ENCODE measurements around the gene PIK3CB.

The PIK3CB gene

GRCh38 chr3:138781012-138781470 is 53.7 kb downstream of the PIK3CB start:
- H3K27ac ChIP-seq, result no peak overlapping the region
- no peak for DNase-seq
- no peaks in the 10 kb centered on the region for H3K27me3 ChIP-seq (replicated peaks)
- in situ Hi-C loops (cut with HindIII; ENCODE audit: low pct_ligation_motif_present, low sequenced_read_pairs), result no loop called here
- no peaks in the 10 kb centered on the region for H3K36me3 ChIP-seq (replicated peaks)
- no peak overlapping the region for H3K4me3 ChIP-seq (ENCODE audit: low read depth, low read length)
- TF ChIP-seq CTCF (IDR thresholded peaks at IDR 0.05; ENCODE audit: low read depth, low read length, missing control alignments), result no peak

GRCh38 chr3:138778643-138779042 is 56.1 kb downstream of the PIK3CB start:
- H3K27me3 ChIP-seq (replicated peaks), result no peaks in the 10 kb centered on the region
- no peak overlapping the region for H3K27ac ChIP-seq
- no peak for TF ChIP-seq CTCF (IDR thresholded peaks at IDR 0.05; ENCODE audit: low read depth, low read length, missing control alignments)
- H3K36me3 ChIP-seq (replicated peaks), result no peaks in the 10 kb centered on the region
- in situ Hi-C loops (cut with HindIII; ENCODE audit: low pct_ligation_motif_present, low sequenced_read_pairs), result no loop called here
- H3K4me3 ChIP-seq (ENCODE audit: low read depth, low read length), result no peak overlapping the region
- no peak for DNase-seq

GRCh38 chr3:138776961-138777360 is 57.8 kb downstream of the PIK3CB start:
- Histone ChIP-seq H3K27me3 (replicated peaks) (no peaks in the 10 kb centered on the region), H3K27ac (no peak overlapping the region), H3K36me3 (replicated peaks) (no peaks in the 10 kb centered on the region), H3K4me3 (ENCODE audit: low read depth, low read length) (no peak overlapping the region)
- in situ Hi-C loops (cut with HindIII; ENCODE audit: low pct_ligation_motif_present, low sequenced_read_pairs), result no loop called here
- DNase-seq, result no peak
- no peak for TF ChIP-seq CTCF (IDR thresholded peaks at IDR 0.05; ENCODE audit: low read depth, low read length, missing control alignments)

- no peaks in the 10 kb centered on the region for H3K36me3 ChIP-seq (replicated peaks)
- peak overlapping the region; percentile 78 for H3K27ac ChIP-seq
- TF ChIP-seq CTCF (IDR thresholded peaks at IDR 0.05; ENCODE audit: low read depth, low read length, missing control alignments), result no peak
- no peak for DNase-seq
- H3K27me3 ChIP-seq (replicated peaks), result no peaks in the 10 kb centered on the region
- no peak overlapping the region for H3K4me3 ChIP-seq (ENCODE audit: low read depth, low read length)
- in situ Hi-C loops (cut with HindIII; ENCODE audit: low pct_ligation_motif_present, low sequenced_read_pairs), result no loop called here
These were observed 59.5 kb downstream of the PIK3CB start for GRCh38 chr3:138775254-138775595.

- no peak for TF ChIP-seq CTCF (IDR thresholded peaks at IDR 0.05; ENCODE audit: low read depth, low read length, missing control alignments)
- in situ Hi-C loops (cut with HindIII; ENCODE audit: low pct_ligation_motif_present, low sequenced_read_pairs), result no loop called here
- Histone ChIP-seq H3K27ac (peak overlapping the region; percentile 78), H3K27me3 (replicated peaks) (no peaks in the 10 kb centered on the region), H3K36me3 (replicated peaks) (no peaks in the 10 kb centered on the region), H3K4me3 (ENCODE audit: low read depth, low read length) (no peak overlapping the region)
- DNase-seq, result peak; percentile 98
These were observed 60.0 kb downstream of the PIK3CB start for GRCh38 chr3:138774529-138775253.

GRCh38 chr3:138771585-138771984 is 63.1 kb downstream of the PIK3CB start:
- no peaks in the 10 kb centered on the region for H3K27me3 ChIP-seq (replicated peaks)
- no peak overlapping the region for H3K27ac ChIP-seq
- H3K4me3 ChIP-seq (ENCODE audit: low read depth, low read length), result no peak overlapping the region
- DNase-seq, result no peak
- TF ChIP-seq CTCF (IDR thresholded peaks at IDR 0.05; ENCODE audit: low read depth, low read length, missing control alignments), result no peak
- no peaks in the 10 kb centered on the region for H3K36me3 ChIP-seq (replicated peaks)
- in situ Hi-C loops (cut with HindIII; ENCODE audit: low pct_ligation_motif_present, low sequenced_read_pairs), result no loop called here
